HEK293 (cell line): ENCODE results near the gene CELSR3.

Experiments
- CTCF ChIA-PET: fragments of 350-600 bp; formaldehyde crosslinking; extraction: SDS; loops from one replicate; lab custom pipeline; 2021; ENCODE audit warnings: antibody characterized with exemption; lab: Yijun Ruan, JAX
- POLR2A ChIA-PET: fragments of 300-600 bp; formaldehyde crosslinking; extraction: SDS; loops from one replicate; lab custom pipeline; 2020; ENCODE audit warnings: antibody characterized with exemption, inconsistent platforms; lab: Yijun Ruan, JAX
- H3K27ac ChIP-seq: fragments of 200-500 bp; sonication (Bioruptor generic); 2 replicates; pipeline ENCODE4 v1.5.1; 2014; ENCODE audit warnings: low read depth, low read length, control low read depth, inconsistent platforms; ENCODE audit errors: extremely low read depth
- H3K36me3 ChIP-seq, 2 experiments: fragments of 200-500 bp in 1 of 2; sonication (Bioruptor generic) in 1 of 2; 1 replicate in 1 of 2; 2 replicates in 1 of 2; pipeline ENCODE4 v1.5.1; 2014 to 2017; ENCODE audit warnings: inconsistent platforms in 2 of 2, low read length in 2 of 2; ENCODE audit not compliant: control insufficient read depth in 2 of 2, insufficient read depth in 1 of 2
- H3K4me1 ChIP-seq: fragments of 200-500 bp; sonication (Bioruptor generic); 2 replicates; pipeline ENCODE4 v1.5.1; 2014; ENCODE audit warnings: mild to moderate bottlenecking, low read length, inconsistent platforms; ENCODE audit not compliant: control insufficient read depth, insufficient read depth
- H3K4me3 ChIP-seq: 2 replicates; pipeline ENCODE4 v1.5.1; 2011; ENCODE audit warnings: low read depth, mild to moderate bottlenecking, control low read depth, low read length, moderate library complexity
- H3K9me3 ChIP-seq: fragments of 200-500 bp; sonication (Bioruptor generic); 2 replicates; pipeline ENCODE4 v1.5.1; 2014; ENCODE audit warnings: low read depth, low read length, inconsistent platforms; ENCODE audit not compliant: control insufficient read depth, insufficient read depth
- GFI1B ChIP-seq: fragments of 450-650 bp; formaldehyde crosslinking; IDR thresholded peaks from 2 replicates; pipeline ENCODE4 v1.5.1; 2016; ENCODE audit warnings: missing biosample characterization, missing genetic modification characterization
- KLF1 ChIP-seq: fragments of 450-650 bp; formaldehyde crosslinking; IDR thresholded peaks from 2 replicates; pipeline ENCODE4 v1.5.1; 2016; ENCODE audit warnings: missing biosample characterization, missing genetic modification characterization
- SP2 ChIP-seq: fragments of 450-650 bp; formaldehyde crosslinking; IDR thresholded peaks from 2 replicates; pipeline ENCODE4 v1.5.1; 2016; ENCODE audit warnings: missing biosample characterization, missing genetic modification characterization
- ZBTB20 ChIP-seq: fragments of 450-650 bp; formaldehyde crosslinking; IDR thresholded peaks from 2 replicates; pipeline ENCODE4 v1.5.1; 2016; ENCODE audit warnings: missing biosample characterization, missing genetic modification characterization
- ZFP37 ChIP-seq: fragments of 450-650 bp; formaldehyde crosslinking; IDR thresholded peaks from 2 replicates; pipeline ENCODE4 v1.5.1; 2016; ENCODE audit warnings: missing biosample characterization, missing genetic modification characterization
- ZNF335 ChIP-seq: fragments of 450-650 bp; formaldehyde crosslinking; conservative IDR thresholded peaks from 2 replicates; pipeline ENCODE4 v1.5.1; 2016; ENCODE audit warnings: missing biosample characterization, missing genetic modification characterization
- ZNF37A ChIP-seq: fragments of 450-650 bp; IDR thresholded peaks from 2 replicates; pipeline ENCODE4 v1.5.1; 2018; ENCODE audit warnings: missing biosample characterization, missing genetic modification characterization
- ZNF394 ChIP-seq: fragments of 450-650 bp; formaldehyde crosslinking; IDR thresholded peaks from 2 replicates; pipeline ENCODE4 v1.5.1; 2016; ENCODE audit warnings: missing biosample characterization, missing genetic modification characterization, mild to moderate bottlenecking, moderate library complexity, borderline replicate concordance
- ZNF426 ChIP-seq: fragments of 450-650 bp; formaldehyde crosslinking; IDR thresholded peaks from 2 replicates; pipeline ENCODE4 v1.5.1; 2017; ENCODE audit warnings: missing biosample characterization, missing genetic modification characterization, mild to moderate bottlenecking, inconsistent platforms, moderate library complexity
- ZNF521 ChIP-seq: fragments of 450-650 bp; formaldehyde crosslinking; IDR thresholded peaks from 2 replicates; pipeline ENCODE4 v1.5.1; 2017; ENCODE audit warnings: missing biosample characterization, mild to moderate bottlenecking, missing genetic modification characterization
- ZNF621 ChIP-seq: fragments of 450-650 bp; formaldehyde crosslinking; IDR thresholded peaks from 2 replicates; pipeline ENCODE4 v1.5.1; 2017; ENCODE audit warnings: missing biosample characterization, missing genetic modification characterization
- ZNF664 ChIP-seq: fragments of 450-650 bp; formaldehyde crosslinking; IDR thresholded peaks from 2 replicates; pipeline ENCODE4 v1.5.1; 2016; ENCODE audit warnings: missing biosample characterization, missing genetic modification characterization
- ZNF747 ChIP-seq: fragments of 450-650 bp; formaldehyde crosslinking; IDR thresholded peaks from 2 replicates; pipeline ENCODE4 v1.5.1; 2016; ENCODE audit warnings: missing biosample characterization, missing genetic modification characterization
- ZNF843 ChIP-seq: fragments of 450-650 bp; formaldehyde crosslinking; IDR thresholded peaks from 2 replicates; pipeline ENCODE4 v1.5.1; 2016; ENCODE audit warnings: missing biosample characterization, missing genetic modification characterization
- TF ChIP-seq, protein P1 (sequence below): fragments of 450-650 bp; formaldehyde crosslinking; IDR thresholded peaks from 2 replicates; pipeline ENCODE4 v1.5.1; 2016; ENCODE audit warnings: missing biosample characterization, missing genetic modification characterization
- TF ChIP-seq, protein P2 (sequence below): fragments of 450-650 bp; formaldehyde crosslinking; IDR thresholded peaks from 2 replicates; pipeline ENCODE4 v1.5.1; 2017; ENCODE audit warnings: missing biosample characterization, missing genetic modification characterization
- TF ChIP-seq, protein P3 (sequence below): fragments of 450-650 bp; formaldehyde crosslinking; IDR thresholded peaks from 2 replicates; pipeline ENCODE4 v1.5.1; 2016; ENCODE audit warnings: missing biosample characterization, missing genetic modification characterization
- TF ChIP-seq, protein P4 (sequence below): fragments of 450-650 bp; IDR thresholded peaks from 2 replicates; pipeline ENCODE4 v1.5.1; 2018; ENCODE audit warnings: missing biosample characterization, missing genetic modification characterization
- TF ChIP-seq, protein P5 (sequence below): fragments of 450-650 bp; formaldehyde crosslinking; IDR thresholded peaks from 2 replicates; pipeline ENCODE4 v1.5.1; 2017; ENCODE audit warnings: missing biosample characterization, missing genetic modification characterization
- TF ChIP-seq, protein P6 (sequence below): fragments of 450-650 bp; formaldehyde crosslinking; IDR thresholded peaks from 2 replicates; pipeline ENCODE4 v1.5.1; 2016; ENCODE audit warnings: missing biosample characterization, missing genetic modification characterization
- TF ChIP-seq, protein P7 (sequence below): fragments of 450-650 bp; formaldehyde crosslinking; IDR thresholded peaks from 2 replicates; pipeline ENCODE4 v1.5.1; 2016; ENCODE audit warnings: missing biosample characterization, missing genetic modification characterization
- TF ChIP-seq, protein P8 (sequence below): fragments of 450-650 bp; formaldehyde crosslinking; IDR thresholded peaks from 2 replicates; pipeline ENCODE4; 2016; ENCODE audit warnings: missing biosample characterization, missing genetic modification characterization

The CELSR3 gene

DNA sequence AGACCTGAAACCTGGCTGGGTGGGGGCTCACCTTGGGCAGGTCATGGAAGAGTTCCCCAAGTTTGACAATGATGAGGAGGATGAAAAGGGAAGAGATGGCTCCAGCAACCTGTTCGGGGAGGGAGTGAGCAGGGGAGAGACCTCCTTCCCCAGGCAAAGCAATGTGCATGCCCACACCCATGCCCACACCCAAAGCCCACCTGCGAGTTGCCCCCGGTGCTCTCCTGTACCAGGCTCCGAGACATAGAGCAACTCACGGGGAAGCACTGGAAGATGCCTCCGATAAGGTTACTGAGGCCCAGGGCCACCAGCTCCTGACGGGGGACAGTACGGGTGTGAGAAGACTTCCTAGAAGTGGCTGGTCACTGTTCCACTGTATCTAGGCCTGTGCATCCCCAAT is 32.3 kb downstream of the CELSR3 start:
- Histone ChIP-seq H3K27ac (no peak overlapping the region), H3K4me3 (no peak overlapping the region)
- POLR2A ChIA-PET, result no interaction called here
- TF ChIP-seq KLF1 (no peak), ZNF843 (tag by site-specific recombination) (no peak), ZNF521 (no peak), ZBTB20 (tag by site-specific recombination) (no peak), ZNF37A (tag by site-specific recombination) (no peak), ZNF394 (no peak), SP2 (no peak), ZFP37 (tag by site-specific recombination) (no peak), ZNF335 (tag by site-specific recombination) (no peak), ZNF747 (tag by site-specific recombination) (no peak), ZNF621 (tag by site-specific recombination) (no peak)
- TF ChIP-seq, protein P1, sequence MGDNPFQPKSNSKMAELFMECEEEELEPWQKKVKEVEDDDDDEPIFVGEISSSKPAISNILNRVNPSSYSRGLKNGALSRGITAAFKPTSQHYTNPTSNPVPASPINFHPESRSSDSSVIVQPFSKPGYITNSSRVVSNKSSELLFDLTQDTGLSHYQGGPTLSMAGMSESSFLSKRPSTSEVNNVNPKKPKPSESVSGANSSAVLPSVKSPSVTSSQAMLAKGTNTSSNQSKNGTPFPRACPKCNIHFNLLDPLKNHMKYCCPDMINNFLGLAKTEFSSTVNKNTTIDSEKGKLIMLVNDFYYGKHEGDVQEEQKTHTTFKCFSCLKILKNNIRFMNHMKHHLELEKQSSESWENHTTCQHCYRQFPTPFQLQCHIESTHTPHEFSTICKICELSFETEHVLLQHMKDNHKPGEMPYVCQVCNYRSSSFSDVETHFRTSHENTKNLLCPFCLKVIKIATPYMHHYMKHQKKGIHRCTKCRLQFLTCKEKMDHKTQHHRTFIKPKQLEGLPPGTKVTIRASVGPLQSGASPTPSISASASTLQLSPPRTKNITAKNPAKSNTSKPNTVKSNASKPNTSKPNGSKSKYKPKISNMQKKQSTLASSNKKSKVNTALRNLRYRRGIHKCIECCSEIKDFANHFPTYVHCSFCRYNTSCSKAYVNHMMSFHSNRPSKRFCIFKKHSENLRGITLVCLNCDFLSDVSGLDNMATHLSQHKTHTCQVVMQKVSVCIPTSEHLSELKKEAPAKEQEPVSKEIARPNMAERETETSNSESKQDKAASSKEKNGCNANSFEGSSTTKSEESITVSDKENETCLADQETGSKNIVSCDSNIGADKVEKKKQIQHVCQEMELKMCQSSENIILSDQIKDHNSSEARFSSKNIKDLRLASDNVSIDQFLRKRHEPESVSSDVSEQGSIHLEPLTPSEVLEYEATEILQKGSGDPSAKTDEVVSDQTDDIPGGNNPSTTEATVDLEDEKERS (tag by site-specific recombination), result no peak
- TF ChIP-seq, protein P2, sequence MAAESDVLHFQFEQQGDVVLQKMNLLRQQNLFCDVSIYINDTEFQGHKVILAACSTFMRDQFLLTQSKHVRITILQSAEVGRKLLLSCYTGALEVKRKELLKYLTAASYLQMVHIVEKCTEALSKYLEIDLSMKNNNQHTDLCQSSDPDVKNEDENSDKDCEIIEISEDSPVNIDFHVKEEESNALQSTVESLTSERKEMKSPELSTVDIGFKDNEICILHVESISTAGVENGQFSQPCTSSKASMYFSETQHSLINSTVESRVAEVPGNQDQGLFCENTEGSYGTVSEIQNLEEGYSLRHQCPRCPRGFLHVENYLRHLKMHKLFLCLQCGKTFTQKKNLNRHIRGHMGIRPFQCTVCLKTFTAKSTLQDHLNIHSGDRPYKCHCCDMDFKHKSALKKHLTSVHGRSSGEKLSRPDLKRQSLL (tag by site-specific recombination), result no peak
- TF ChIP-seq, protein P3, sequence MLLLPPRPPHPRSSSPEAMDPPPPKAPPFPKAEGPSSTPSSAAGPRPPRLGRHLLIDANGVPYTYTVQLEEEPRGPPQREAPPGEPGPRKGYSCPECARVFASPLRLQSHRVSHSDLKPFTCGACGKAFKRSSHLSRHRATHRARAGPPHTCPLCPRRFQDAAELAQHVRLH (tag by site-specific recombination), result no peak
- TF ChIP-seq, protein P4, sequence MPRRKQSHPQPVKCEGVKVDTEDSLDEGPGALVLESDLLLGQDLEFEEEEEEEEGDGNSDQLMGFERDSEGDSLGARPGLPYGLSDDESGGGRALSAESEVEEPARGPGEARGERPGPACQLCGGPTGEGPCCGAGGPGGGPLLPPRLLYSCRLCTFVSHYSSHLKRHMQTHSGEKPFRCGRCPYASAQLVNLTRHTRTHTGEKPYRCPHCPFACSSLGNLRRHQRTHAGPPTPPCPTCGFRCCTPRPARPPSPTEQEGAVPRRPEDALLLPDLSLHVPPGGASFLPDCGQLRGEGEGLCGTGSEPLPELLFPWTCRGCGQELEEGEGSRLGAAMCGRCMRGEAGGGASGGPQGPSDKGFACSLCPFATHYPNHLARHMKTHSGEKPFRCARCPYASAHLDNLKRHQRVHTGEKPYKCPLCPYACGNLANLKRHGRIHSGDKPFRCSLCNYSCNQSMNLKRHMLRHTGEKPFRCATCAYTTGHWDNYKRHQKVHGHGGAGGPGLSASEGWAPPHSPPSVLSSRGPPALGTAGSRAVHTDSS (tag by site-specific recombination), result no peak
- TF ChIP-seq, protein P5, sequence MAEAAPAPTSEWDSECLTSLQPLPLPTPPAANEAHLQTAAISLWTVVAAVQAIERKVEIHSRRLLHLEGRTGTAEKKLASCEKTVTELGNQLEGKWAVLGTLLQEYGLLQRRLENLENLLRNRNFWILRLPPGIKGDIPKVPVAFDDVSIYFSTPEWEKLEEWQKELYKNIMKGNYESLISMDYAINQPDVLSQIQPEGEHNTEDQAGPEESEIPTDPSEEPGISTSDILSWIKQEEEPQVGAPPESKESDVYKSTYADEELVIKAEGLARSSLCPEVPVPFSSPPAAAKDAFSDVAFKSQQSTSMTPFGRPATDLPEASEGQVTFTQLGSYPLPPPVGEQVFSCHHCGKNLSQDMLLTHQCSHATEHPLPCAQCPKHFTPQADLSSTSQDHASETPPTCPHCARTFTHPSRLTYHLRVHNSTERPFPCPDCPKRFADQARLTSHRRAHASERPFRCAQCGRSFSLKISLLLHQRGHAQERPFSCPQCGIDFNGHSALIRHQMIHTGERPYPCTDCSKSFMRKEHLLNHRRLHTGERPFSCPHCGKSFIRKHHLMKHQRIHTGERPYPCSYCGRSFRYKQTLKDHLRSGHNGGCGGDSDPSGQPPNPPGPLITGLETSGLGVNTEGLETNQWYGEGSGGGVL (tag by site-specific recombination), result no peak
- TF ChIP-seq, all 188 proteins: peak for 0
- CTCF ChIA-PET, result no interaction called here
- no peaks in the 10 kb centered on the region for H3K4me1 ChIP-seq
- H3K36me3 ChIP-seq, result peaks cover 0 to 85% of the 10 kb centered on the region in 2 experiments; a peak in 1 of 3 replicates
- H3K9me3 ChIP-seq, result no peaks in the 10 kb centered on the region

DNA sequence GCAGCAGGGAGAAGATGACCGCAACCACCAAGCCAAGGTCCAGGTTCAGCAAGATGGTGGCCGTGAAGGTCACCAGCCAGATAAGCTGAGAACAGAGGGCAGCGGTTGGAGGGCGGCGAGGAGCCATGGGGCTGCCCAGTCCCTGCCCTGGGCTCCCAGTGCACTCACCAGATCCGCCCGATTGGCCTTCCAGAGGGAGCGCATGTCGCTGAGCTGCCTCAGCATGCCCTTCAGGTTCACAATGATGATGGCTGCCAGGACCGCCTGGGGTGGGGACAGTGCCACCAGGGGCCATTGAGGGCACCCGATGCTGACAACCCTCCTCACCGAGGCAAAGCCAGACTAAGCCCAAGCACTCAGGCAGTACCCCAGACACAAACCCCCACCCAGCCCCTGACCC is 32.8 kb downstream of the CELSR3 start:
- H3K36me3 ChIP-seq, result peaks cover 0 to 91% of the 10 kb centered on the region in 2 experiments; a peak in 1 of 3 replicates
- no peaks in the 10 kb centered on the region for H3K4me1 ChIP-seq
- H3K9me3 ChIP-seq, result no peaks in the 10 kb centered on the region
- no peak overlapping the region for H3K27ac ChIP-seq
- H3K4me3 ChIP-seq, result no peak overlapping the region
- ChIA-PET CTCF (no interaction called here), POLR2A (no interaction called here)
- TF ChIP-seq, protein P6, sequence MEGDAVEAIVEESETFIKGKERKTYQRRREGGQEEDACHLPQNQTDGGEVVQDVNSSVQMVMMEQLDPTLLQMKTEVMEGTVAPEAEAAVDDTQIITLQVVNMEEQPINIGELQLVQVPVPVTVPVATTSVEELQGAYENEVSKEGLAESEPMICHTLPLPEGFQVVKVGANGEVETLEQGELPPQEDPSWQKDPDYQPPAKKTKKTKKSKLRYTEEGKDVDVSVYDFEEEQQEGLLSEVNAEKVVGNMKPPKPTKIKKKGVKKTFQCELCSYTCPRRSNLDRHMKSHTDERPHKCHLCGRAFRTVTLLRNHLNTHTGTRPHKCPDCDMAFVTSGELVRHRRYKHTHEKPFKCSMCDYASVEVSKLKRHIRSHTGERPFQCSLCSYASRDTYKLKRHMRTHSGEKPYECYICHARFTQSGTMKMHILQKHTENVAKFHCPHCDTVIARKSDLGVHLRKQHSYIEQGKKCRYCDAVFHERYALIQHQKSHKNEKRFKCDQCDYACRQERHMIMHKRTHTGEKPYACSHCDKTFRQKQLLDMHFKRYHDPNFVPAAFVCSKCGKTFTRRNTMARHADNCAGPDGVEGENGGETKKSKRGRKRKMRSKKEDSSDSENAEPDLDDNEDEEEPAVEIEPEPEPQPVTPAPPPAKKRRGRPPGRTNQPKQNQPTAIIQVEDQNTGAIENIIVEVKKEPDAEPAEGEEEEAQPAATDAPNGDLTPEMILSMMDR (tag by site-specific recombination), result no peak
- TF ChIP-seq GFI1B (tag by site-specific recombination) (no peak), ZNF664 (tag by site-specific recombination) (no peak), ZNF426 (no peak), ZNF621 (tag by site-specific recombination) (no peak)
- TF ChIP-seq, protein P7, sequence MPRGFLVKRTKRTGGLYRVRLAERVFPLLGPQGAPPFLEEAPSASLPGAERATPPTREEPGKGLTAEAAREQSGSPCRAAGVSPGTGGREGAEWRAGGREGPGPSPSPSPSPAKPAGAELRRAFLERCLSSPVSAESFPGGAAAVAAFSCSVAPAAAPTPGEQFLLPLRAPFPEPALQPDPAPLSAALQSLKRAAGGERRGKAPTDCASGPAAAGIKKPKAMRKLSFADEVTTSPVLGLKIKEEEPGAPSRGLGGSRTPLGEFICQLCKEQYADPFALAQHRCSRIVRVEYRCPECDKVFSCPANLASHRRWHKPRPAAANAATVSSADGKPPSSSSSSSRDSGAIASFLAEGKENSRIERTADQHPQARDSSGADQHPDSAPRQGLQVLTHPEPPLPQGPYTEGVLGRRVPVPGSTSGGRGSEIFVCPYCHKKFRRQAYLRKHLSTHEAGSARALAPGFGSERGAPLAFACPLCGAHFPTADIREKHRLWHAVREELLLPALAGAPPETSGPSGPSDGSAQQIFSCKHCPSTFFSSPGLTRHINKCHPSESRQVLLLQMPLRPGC (tag by site-specific recombination), result no peak
- TF ChIP-seq, protein P8, sequence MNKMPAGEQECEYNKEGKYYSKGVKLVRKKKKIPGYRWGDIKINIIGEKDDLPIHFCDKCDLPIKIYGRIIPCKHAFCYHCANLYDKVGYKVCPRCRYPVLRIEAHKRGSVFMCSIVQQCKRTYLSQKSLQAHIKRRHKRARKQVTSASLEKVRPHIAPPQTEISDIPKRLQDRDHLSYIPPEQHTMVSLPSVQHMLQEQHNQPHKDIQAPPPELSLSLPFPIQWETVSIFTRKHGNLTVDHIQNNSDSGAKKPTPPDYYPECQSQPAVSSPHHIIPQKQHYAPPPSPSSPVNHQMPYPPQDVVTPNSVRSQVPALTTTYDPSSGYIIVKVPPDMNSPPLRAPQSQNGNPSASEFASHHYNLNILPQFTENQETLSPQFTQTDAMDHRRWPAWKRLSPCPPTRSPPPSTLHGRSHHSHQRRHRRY, result no peak
